Osteocyte (in vitro differentiated cells): ENCODE measurements around the gene CD1C. TPM values are rescaled to one million over a fixed set of nuclear protein-coding genes. Genes with fewer than 3 reads are reported as not detected.

ENCODE experiments used
- DNase-seq: peaks from one replicate; pipeline ENCODE4 v3.0.0; 2021; ENCODE audit warnings: mixed read lengths; ENCODE audit not compliant: unreplicated experiment; ENCODE audit errors: extremely low spot score
- H3K27ac Mint-ChIP-seq: one replicate; pipeline ENCODE4 v1.8.0; 2021; ENCODE audit warnings: mild to moderate bottlenecking, mixed read lengths; ENCODE audit not compliant: unreplicated experiment
- H3K27me3 Mint-ChIP-seq: one replicate; pipeline ENCODE4 v1.8.0; 2021; ENCODE audit warnings: mixed read lengths; ENCODE audit not compliant: unreplicated experiment
- H3K36me3 Mint-ChIP-seq: one replicate; pipeline ENCODE4 v1.8.0; 2021; ENCODE audit warnings: mixed read lengths; ENCODE audit not compliant: unreplicated experiment
- H3K4me1 Mint-ChIP-seq: one replicate; pipeline ENCODE4 v1.8.0; 2021; ENCODE audit warnings: mixed read lengths; ENCODE audit not compliant: unreplicated experiment
- H3K4me3 Mint-ChIP-seq: one replicate; pipeline ENCODE4 v1.8.0; 2021; ENCODE audit warnings: mild to moderate bottlenecking, moderate library complexity, mixed read lengths; ENCODE audit not compliant: unreplicated experiment
- H3K9me3 Mint-ChIP-seq: one replicate; pipeline ENCODE4 v1.8.0; 2021; ENCODE audit warnings: mixed read lengths; ENCODE audit not compliant: unreplicated experiment
- CTCF ChIP-seq: fragments of 200-600 bp; sonication (generic); IDR thresholded peaks from 2 replicates; pipeline ENCODE4 v1.5.0; 2021; ENCODE audit warnings: antibody characterized with exemption, mild to moderate bottlenecking, moderate library complexity
- long read RNA-seq: library from polyadenylated mRNA; unstranded; transcript quantifications from one replicate; pipeline ENCODE4 v2.0.0, GENCODE V29; 2021
- total RNA-seq: library from RNA; stranded (reverse); gene quantifications from 2 replicates; pipeline ENCODE4 v1.2.1, GENCODE V29; 2021

CD1C gene
- not detected in 2 replicates for total RNA-seq
- long read RNA-seq: 0 reads

GRCh38 chr1:158289811-158290210 is at the start of gene CD1C:
TSS of gene CD1C (plus strand) at chr1:158289923. CDS start at chr1:158290065, 142 bp downstream.
- no peak within 1 kb of the TSS for H3K4me3 Mint-ChIP-seq
- peaks cover 2% of the 10 kb centered on the region for H3K27me3 Mint-ChIP-seq
- no peaks in the 10 kb centered on the region for H3K4me1 Mint-ChIP-seq
- H3K9me3 Mint-ChIP-seq: no peaks in the 10 kb centered on the region
- no peak within 1 kb of the TSS for H3K27ac Mint-ChIP-seq
- no peak for TF ChIP-seq CTCF
- DNase-seq: no peak
- H3K36me3 Mint-ChIP-seq: no peaks in the 10 kb centered on the region

GRCh38 chr1:158246650-158247049 is 43.1 kb upstream of the CD1C start:
- H3K27ac Mint-ChIP-seq: no peak overlapping the region

GRCh38 chr1:158248118-158248517 is 41.6 kb upstream of the CD1C start:
- Mint-ChIP-seq H3K4me3 (no peak overlapping the region), H3K27ac (no peak overlapping the region), H3K9me3 (no peaks in the 10 kb centered on the region), H3K27me3 (peaks cover 2% of the 10 kb centered on the region), H3K4me1 (no peaks in the 10 kb centered on the region), H3K36me3 (no peaks in the 10 kb centered on the region)
- no peak for DNase-seq
- TF ChIP-seq CTCF: no peak

More at GRCh38 chr1:158246650-158247049, 43.1 kb upstream of the CD1C start:
- no peak for DNase-seq
- peaks cover 2% of the 10 kb centered on the region for H3K27me3 Mint-ChIP-seq
- no peak overlapping the region for H3K4me3 Mint-ChIP-seq
- no peaks in the 10 kb centered on the region for H3K9me3 Mint-ChIP-seq
- no peaks in the 10 kb centered on the region for H3K4me1 Mint-ChIP-seq
- H3K36me3 Mint-ChIP-seq: no peaks in the 10 kb centered on the region
- TF ChIP-seq CTCF: no peak

GRCh38 chr1:158248771-158249170 is 41.0 kb upstream of the CD1C start:
- no peak overlapping the region for H3K4me3 Mint-ChIP-seq
- DNase-seq: no peak

GRCh38 chr1:158249646-158250045 is 40.1 kb upstream of the CD1C start:
- no peaks in the 10 kb centered on the region for H3K9me3 Mint-ChIP-seq

More at GRCh38 chr1:158248771-158249170, 41.0 kb upstream of the CD1C start:
- Mint-ChIP-seq H3K36me3 (no peaks in the 10 kb centered on the region), H3K27ac (no peak overlapping the region), H3K4me1 (no peaks in the 10 kb centered on the region), H3K27me3 (peaks cover 2% of the 10 kb centered on the region), H3K9me3 (no peaks in the 10 kb centered on the region)
- no peak for TF ChIP-seq CTCF

More at GRCh38 chr1:158249646-158250045, 40.1 kb upstream of the CD1C start:
- DNase-seq: no peak
- H3K27ac Mint-ChIP-seq: no peak overlapping the region
- no peak for TF ChIP-seq CTCF
- H3K36me3 Mint-ChIP-seq: no peaks in the 10 kb centered on the region
- no peaks in the 10 kb centered on the region for H3K4me1 Mint-ChIP-seq
- H3K4me3 Mint-ChIP-seq: no peak overlapping the region
- peaks cover 2% of the 10 kb centered on the region for H3K27me3 Mint-ChIP-seq
